Dermis microvascular lymphatic vessel endothelial cell (primary cell): Measurements from ENCODE around the gene APOOL. TPM values are rescaled to one million over a fixed set of nuclear protein-coding genes. Genes with fewer than 3 reads are reported as not detected.
"Not testable (repeated sequence)": the region's sequence is repeated elsewhere in the genome, so short reads cannot be mapped to it uniquely, and the experiment has no call there.

ENCODE experiments used
- DNase-seq, 2 donors: peaks; one replicate each; pipeline versions ENCODE4 v3.0.0 to v3.0.0-alpha.2; 2010; ENCODE audit warnings: low read depth in 2 of 2
- total RNA-seq: library from RNA; depleted of rRNA; stranded (reverse); fragments of >200 nt; gene quantifications from 2 replicates; pipeline ENCODE4 v1.2.1, GENCODE V29; 2014

APOOL gene
- total RNA-seq, 1 donor from 2014 or later: 6.9 TPM

GRCh38 chrX:85077247-85077646, 73.6 kb downstream of the APOOL start:
- DNase-seq: not testable (repeated sequence)

- DNase-seq: peak; percentile 36 to 40
Measured at GRCh38 chrX:85084770-85085393, 81.2 kb downstream of the APOOL start.

- no peak for DNase-seq
Measured at GRCh38 chrX:85089321-85089840, 85.7 kb downstream of the APOOL start.

GRCh38 chrX:85107407-85107806, 103.7 kb downstream of the APOOL start:
- no peak for DNase-seq

- no peak for DNase-seq
Measured at GRCh38 chrX:85108165-85108564, 104.5 kb downstream of the APOOL start.

GRCh38 chrX:85109235-85109634, 105.6 kb downstream of the APOOL start:
- DNase-seq: peak in 1 of 2 donors; percentile 9

- DNase-seq: peak in 1 of 2 donors; percentile 11
Measured at GRCh38 chrX:85111347-85111746, 107.7 kb downstream of the APOOL start.

GRCh38 chrX:85112293-85112692, 108.6 kb downstream of the APOOL start:
- no peak for DNase-seq

GRCh38 chrX:85113746-85114145, 110.1 kb downstream of the APOOL start:
- DNase-seq: no peak

GRCh38 chrX:85114171-85114570, 110.5 kb downstream of the APOOL start:
- DNase-seq: no peak

- no peak for DNase-seq
Measured at GRCh38 chrX:85114776-85115175, 111.1 kb downstream of the APOOL start.

- DNase-seq: no peak
Measured at GRCh38 chrX:85115252-85115651, 111.6 kb downstream of the APOOL start.

- no peak for DNase-seq
Measured at GRCh38 chrX:85136409-85136808, 132.7 kb downstream of the APOOL start.

GRCh38 chrX:85139422-85139821, 135.7 kb downstream of the APOOL start:
- no peak for DNase-seq

- no peak for DNase-seq
Measured at GRCh38 chrX:85140964-85141363, 137.3 kb downstream of the APOOL start.

Other genes starting within 250 kb of the APOOL start
- gene SATL1, start 239.9 kb downstream of the APOOL start, total RNA-seq: not detected in 2 replicates
- 3.5 and 6.8 TPM in 2 replicates for gene ZNF711, start 240.1 kb downstream of the APOOL start, total RNA-seq